B cell (primary cell): Measurements from ENCODE around the gene CARNS1.

Source experiments
- EZH2 ChIP-seq: IDR thresholded peaks from 2 replicates; pipeline ENCODE4 v1.6.1; 2012; ENCODE audit warnings: borderline replicate concordance, low read depth, mild to moderate bottlenecking, moderate library complexity, low read length; ENCODE audit not compliant: insufficient read depth, poor library complexity, severe bottlenecking
- TF ChIP-seq, protein P1 (sequence below): fragments of 200-600 bp; IDR thresholded peaks from one replicate; pipeline ENCODE4 v1.8.0; 2022; ENCODE audit warnings: antibody characterized with exemption, mild to moderate bottlenecking

DNA sequence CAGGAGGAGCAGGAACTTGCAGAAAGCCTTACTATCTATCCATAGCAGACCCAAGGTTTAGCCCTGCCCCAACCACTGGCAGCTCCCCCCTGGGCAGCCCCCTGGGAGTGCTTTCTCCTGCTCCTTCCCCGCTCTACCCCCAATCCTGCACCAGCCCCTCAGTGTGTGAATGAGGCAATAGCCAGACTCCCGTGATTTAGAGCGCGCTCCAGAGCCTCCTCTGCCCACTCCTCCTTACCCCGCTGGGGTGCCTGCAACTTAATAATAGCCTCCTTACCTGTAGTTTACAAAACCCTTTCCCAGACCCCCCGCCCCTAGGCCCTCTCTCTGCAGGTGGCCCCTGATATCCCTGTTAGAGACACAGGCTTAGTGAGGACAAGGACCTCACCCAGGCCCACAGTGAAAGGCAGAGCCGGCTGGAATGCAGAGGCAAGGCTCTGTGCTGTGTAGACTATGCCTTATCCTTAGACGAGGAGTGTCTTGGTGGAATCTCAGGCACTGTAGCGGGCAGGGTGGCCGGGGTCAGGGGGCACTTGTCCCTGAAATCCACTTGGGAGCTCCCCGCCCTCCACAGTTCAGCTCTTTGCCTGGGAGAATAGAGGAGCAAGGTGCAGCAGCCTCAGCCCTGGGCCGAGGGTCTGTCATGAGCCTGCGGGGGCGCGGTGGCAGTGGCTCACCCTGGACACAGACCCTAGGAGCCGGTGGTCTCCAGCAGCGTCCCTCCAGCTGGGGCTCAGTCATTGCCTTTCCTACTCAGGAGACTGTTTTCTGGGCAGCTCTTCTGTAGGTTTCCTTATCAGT lies 4.3 kb upstream of the CARNS1 start:
- TF ChIP-seq, protein P1, sequence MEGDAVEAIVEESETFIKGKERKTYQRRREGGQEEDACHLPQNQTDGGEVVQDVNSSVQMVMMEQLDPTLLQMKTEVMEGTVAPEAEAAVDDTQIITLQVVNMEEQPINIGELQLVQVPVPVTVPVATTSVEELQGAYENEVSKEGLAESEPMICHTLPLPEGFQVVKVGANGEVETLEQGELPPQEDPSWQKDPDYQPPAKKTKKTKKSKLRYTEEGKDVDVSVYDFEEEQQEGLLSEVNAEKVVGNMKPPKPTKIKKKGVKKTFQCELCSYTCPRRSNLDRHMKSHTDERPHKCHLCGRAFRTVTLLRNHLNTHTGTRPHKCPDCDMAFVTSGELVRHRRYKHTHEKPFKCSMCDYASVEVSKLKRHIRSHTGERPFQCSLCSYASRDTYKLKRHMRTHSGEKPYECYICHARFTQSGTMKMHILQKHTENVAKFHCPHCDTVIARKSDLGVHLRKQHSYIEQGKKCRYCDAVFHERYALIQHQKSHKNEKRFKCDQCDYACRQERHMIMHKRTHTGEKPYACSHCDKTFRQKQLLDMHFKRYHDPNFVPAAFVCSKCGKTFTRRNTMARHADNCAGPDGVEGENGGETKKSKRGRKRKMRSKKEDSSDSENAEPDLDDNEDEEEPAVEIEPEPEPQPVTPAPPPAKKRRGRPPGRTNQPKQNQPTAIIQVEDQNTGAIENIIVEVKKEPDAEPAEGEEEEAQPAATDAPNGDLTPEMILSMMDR, result no peak
- TF ChIP-seq EZH2, result no peak
